RWPE2 (cell line): ENCODE results near the gene OVCA2.
A peak's percentile ranks its signal among the peaks of the same experiment; 100 is the strongest.

Experiments
- ATAC-seq: fragments of 200-7000 bp; cut with Tn5 transposase; 3 replicates; pipeline ENCODE4 v1.9.1; 2021; ENCODE audit warnings: low read depth
- DNase-seq: peaks from one replicate; pipeline ENCODE4 v3.0.0-alpha.2; 2020; ENCODE audit warnings: low spot score
- H3K27ac ChIP-seq: fragments of 450-650 bp; 2 replicates; pipeline ENCODE4 v1.5.1; 2017; ENCODE audit warnings: mild to moderate bottlenecking; ENCODE audit not compliant: poor library complexity, severe bottlenecking
- H3K27me3 ChIP-seq: fragments of 250-450 bp; sonication (Bioruptor Pico); 2 replicates; pipeline ENCODE4 v1.5.1; 2021; ENCODE audit warnings: mild to moderate bottlenecking, moderate library complexity; ENCODE audit not compliant: insufficient read depth, poor library complexity, severe bottlenecking
- H3K36me3 ChIP-seq: fragments of 250-450 bp; sonication (Bioruptor Pico); 2 replicates; pipeline ENCODE4 v1.5.1; 2020; ENCODE audit warnings: low read depth, mild to moderate bottlenecking, moderate library complexity
- H3K4me1 ChIP-seq: fragments of 250-450 bp; sonication (Bioruptor Pico); 2 replicates; pipeline ENCODE4 v1.5.1; 2021; ENCODE audit warnings: mild to moderate bottlenecking, moderate library complexity; ENCODE audit not compliant: insufficient read depth, poor library complexity, severe bottlenecking
- H3K4me3 ChIP-seq: fragments of 250-450 bp; sonication (Bioruptor Pico); 2 replicates; pipeline ENCODE4 v1.5.1; 2021; ENCODE audit warnings: mild to moderate bottlenecking, moderate library complexity; ENCODE audit not compliant: severe bottlenecking
- H3K9me3 ChIP-seq: fragments of 250-450 bp; sonication (Bioruptor Pico); 2 replicates; pipeline ENCODE4 v1.5.1; 2021; ENCODE audit warnings: mild to moderate bottlenecking, moderate library complexity; ENCODE audit not compliant: severe bottlenecking
- TF ChIP-seq, protein P1 (sequence below): fragments of 450-650 bp; IDR thresholded peaks from one replicate; pipeline ENCODE4 v1.5.1; 2017; ENCODE audit warnings: mild to moderate bottlenecking, moderate library complexity; ENCODE audit not compliant: poor library complexity, severe bottlenecking

OVCA2 gene

DNA sequence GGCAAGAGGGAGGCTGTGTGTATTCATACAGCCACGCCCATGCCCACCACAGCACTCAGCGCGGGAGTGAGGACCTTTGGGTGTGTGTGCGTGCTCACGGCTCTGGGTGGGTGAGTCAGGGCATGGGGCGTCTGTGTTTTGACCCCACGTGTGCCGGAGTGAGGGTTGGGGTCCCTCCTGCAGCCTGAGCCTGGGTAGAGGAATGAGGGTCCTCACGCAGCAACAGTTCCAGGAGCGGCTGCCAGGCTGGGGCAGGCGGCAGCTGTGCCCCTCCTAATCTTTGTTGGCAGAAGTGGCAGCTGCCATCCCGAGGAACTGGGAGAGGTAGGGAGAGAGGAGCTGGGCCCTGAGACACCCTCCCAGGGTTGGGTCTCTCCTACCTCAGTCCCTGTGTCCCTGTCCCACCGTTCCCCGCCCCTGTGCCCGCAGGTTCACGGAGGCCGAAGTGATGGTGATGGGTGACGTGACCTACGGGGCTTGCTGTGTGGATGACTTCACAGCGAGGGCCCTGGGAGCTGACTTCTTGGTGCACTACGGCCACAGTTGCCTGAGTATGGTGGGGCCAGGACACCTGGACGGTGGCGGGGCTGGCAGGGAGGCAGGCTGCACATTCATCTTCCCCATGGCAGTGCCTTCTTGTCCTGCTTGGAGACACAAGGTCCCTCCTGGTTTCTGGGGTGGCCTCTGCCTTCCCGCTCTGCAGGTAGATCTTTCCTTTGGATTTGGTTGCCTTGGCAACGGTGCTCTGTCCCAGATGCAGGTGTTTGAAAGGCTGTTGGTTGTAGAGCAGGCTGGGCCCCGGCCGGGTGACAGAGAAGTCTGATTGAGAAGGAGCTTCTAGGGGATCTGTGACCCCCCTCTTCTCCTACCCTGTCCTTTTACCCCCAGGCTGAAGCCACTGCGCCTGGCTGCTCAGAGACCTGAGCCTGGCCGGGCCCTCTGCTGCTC, 6.0 kb upstream of the OVCA2 start:
- no peak overlapping the region for H3K27ac ChIP-seq
- DNase-seq (peak; percentile 61), ATAC-seq (no peak)
- H3K9me3 ChIP-seq = no peaks in the 10 kb centered on the region
- H3K4me3 ChIP-seq = no peak overlapping the region
- TF ChIP-seq, protein P1, sequence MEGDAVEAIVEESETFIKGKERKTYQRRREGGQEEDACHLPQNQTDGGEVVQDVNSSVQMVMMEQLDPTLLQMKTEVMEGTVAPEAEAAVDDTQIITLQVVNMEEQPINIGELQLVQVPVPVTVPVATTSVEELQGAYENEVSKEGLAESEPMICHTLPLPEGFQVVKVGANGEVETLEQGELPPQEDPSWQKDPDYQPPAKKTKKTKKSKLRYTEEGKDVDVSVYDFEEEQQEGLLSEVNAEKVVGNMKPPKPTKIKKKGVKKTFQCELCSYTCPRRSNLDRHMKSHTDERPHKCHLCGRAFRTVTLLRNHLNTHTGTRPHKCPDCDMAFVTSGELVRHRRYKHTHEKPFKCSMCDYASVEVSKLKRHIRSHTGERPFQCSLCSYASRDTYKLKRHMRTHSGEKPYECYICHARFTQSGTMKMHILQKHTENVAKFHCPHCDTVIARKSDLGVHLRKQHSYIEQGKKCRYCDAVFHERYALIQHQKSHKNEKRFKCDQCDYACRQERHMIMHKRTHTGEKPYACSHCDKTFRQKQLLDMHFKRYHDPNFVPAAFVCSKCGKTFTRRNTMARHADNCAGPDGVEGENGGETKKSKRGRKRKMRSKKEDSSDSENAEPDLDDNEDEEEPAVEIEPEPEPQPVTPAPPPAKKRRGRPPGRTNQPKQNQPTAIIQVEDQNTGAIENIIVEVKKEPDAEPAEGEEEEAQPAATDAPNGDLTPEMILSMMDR = no peak
- peaks cover 3% of the 10 kb centered on the region for H3K4me1 ChIP-seq
- H3K27me3 ChIP-seq = no peaks in the 10 kb centered on the region
- H3K36me3 ChIP-seq = 0 out of 2 replicates have a peak, but pooled peaks cover 4% of the 10 kb centered on the region

DNA sequence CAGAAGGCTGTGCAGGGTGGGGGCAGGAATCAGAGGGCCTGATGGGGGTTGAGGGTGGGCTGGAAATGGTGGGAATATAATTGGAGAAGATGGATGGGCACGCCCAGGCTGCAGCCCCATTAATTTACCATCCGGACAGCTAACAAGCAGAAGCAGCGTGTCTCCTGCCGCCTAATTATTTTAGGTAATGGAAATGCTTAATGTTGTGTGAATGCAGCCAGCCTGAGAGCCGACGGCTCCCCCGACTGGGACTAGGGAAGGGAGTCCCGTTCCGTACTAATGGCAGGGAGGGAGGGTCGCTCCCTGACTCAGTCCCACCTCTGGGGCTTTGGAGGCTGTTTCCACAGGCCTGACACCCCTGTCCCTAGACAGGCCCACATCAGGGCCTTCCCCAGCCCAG, 4.7 kb upstream of the OVCA2 start:
- Histone ChIP-seq H3K9me3 (no peaks in the 10 kb centered on the region), H3K36me3 (0 out of 2 replicates have a peak, but pooled peaks cover 4% of the 10 kb centered on the region), H3K4me1 (no peaks in the 10 kb centered on the region), H3K27ac (no peak overlapping the region), H3K27me3 (no peaks in the 10 kb centered on the region), H3K4me3 (no peak overlapping the region)
- ATAC-seq = no peak
- TF ChIP-seq, protein P1 = no peak
- DNase-seq = no peak

- H3K27me3 ChIP-seq = no peaks in the 10 kb centered on the region
- no peak for DNase-seq
- H3K27ac ChIP-seq = no peak overlapping the region
- no peak for ATAC-seq
- H3K4me3 ChIP-seq = no peak overlapping the region
- H3K4me1 ChIP-seq = peaks cover 11% of the 10 kb centered on the region
- peaks cover 16% of the 10 kb centered on the region for H3K36me3 ChIP-seq
- H3K9me3 ChIP-seq = no peaks in the 10 kb centered on the region
- TF ChIP-seq, protein P1 = no peak
Measured at GRCh38 chr17:2040219-2040827, 1.5 kb upstream of the OVCA2 start.

- DNase-seq (no peak), ATAC-seq (no peak)
- H3K4me1 ChIP-seq = peaks cover 11% of the 10 kb centered on the region
- peak overlapping the region; percentile 68 for H3K27ac ChIP-seq
- TF ChIP-seq, protein P1 = no peak
- no peaks in the 10 kb centered on the region for H3K27me3 ChIP-seq
- peaks cover 16% of the 10 kb centered on the region for H3K36me3 ChIP-seq
- H3K9me3 ChIP-seq = no peaks in the 10 kb centered on the region
- H3K4me3 ChIP-seq = peak overlapping the region; percentile 55
Measured at GRCh38 chr17:2040942-2041560, 771 bp upstream of the OVCA2 start.
